ENCODE data around the gene ZNF638.

ZNF638 gene

GRCh38 chr2:71462056-71462605 lies 130.5 kb downstream of the ZNF638 start:
- TF ChIP-seq REST (IDR thresholded peaks at IDR 0.05; ENCODE audit: insufficient read depth in 1 of 2, low read depth in 2 of 2, low read length in 2 of 2) (no peak), SIN3A (IDR thresholded peaks at IDR 0.05; ENCODE audit: borderline replicate concordance, insufficient read depth, low read length) (no peak), TAF1 (IDR thresholded peaks at IDR 0.05; ENCODE audit: borderline replicate concordance, insufficient read depth, low read length) (no peak), FOXP2 (optimal IDR thresholded peaks at IDR 0.05; ENCODE audit: borderline replicate concordance, extremely low read depth, extremely low read length, insufficient read depth) (no peak), POLR2AphosphoS5 (IDR thresholded peaks at IDR 0.05; ENCODE audit: low read depth, low read length) (no peak)

GRCh38 chr2:71462641-71463341 lies 131.2 kb downstream of the ZNF638 start:
- TF ChIP-seq POLR2AphosphoS5 (IDR thresholded peaks at IDR 0.05; ENCODE audit: low read depth, low read length) (no peak), SIN3A (IDR thresholded peaks at IDR 0.05; ENCODE audit: borderline replicate concordance, insufficient read depth, low read length) (no peak), FOXP2 (optimal IDR thresholded peaks at IDR 0.05; ENCODE audit: borderline replicate concordance, extremely low read depth, extremely low read length, insufficient read depth) (no peak), REST (IDR thresholded peaks at IDR 0.05; ENCODE audit: insufficient read depth in 1 of 2, low read depth in 2 of 2, low read length in 2 of 2) (no peak), TAF1 (IDR thresholded peaks at IDR 0.05; ENCODE audit: borderline replicate concordance, insufficient read depth, low read length) (no peak)

GRCh38 chr2:71463342-71463654 lies 131.7 kb downstream of the ZNF638 start:
- no peak for TF ChIP-seq REST (IDR thresholded peaks at IDR 0.05; ENCODE audit: insufficient read depth in 1 of 2, low read depth in 2 of 2, low read length in 2 of 2)
- no peak for TF ChIP-seq POLR2AphosphoS5 (IDR thresholded peaks at IDR 0.05; ENCODE audit: low read depth, low read length)
- TF ChIP-seq SIN3A (IDR thresholded peaks at IDR 0.05; ENCODE audit: borderline replicate concordance, insufficient read depth, low read length) = no peak
- no peak for TF ChIP-seq TAF1 (IDR thresholded peaks at IDR 0.05; ENCODE audit: borderline replicate concordance, insufficient read depth, low read length)
- TF ChIP-seq FOXP2 (optimal IDR thresholded peaks at IDR 0.05; ENCODE audit: borderline replicate concordance, extremely low read depth, extremely low read length, insufficient read depth) = no peak

GRCh38 chr2:71464389-71464788 lies 132.8 kb downstream of the ZNF638 start:
- TF ChIP-seq FOXP2 (optimal IDR thresholded peaks at IDR 0.05; ENCODE audit: borderline replicate concordance, extremely low read depth, extremely low read length, insufficient read depth) = no peak
- no peak for TF ChIP-seq TAF1 (IDR thresholded peaks at IDR 0.05; ENCODE audit: borderline replicate concordance, insufficient read depth, low read length)
- no peak for TF ChIP-seq SIN3A (IDR thresholded peaks at IDR 0.05; ENCODE audit: borderline replicate concordance, insufficient read depth, low read length)
- no peak for TF ChIP-seq POLR2AphosphoS5 (IDR thresholded peaks at IDR 0.05; ENCODE audit: low read depth, low read length)
- no peak for TF ChIP-seq REST (IDR thresholded peaks at IDR 0.05; ENCODE audit: insufficient read depth in 1 of 2, low read depth in 2 of 2, low read length in 2 of 2)
